IMR-90 (cell line): Measurements from ENCODE around the gene AZU1. TPM values are rescaled to one million over a fixed set of nuclear protein-coding genes. Genes with fewer than 3 reads are reported as not detected.

Experiments
- ATAC-seq: fragments of 200-7000 bp; cut with Tn5 transposase; 2 replicates; pipeline ENCODE4 v1.9.1; 2020; ENCODE audit warnings: low read depth, mild to moderate bottlenecking, moderate library complexity
- BruUV-seq: library from RNA; stranded (reverse); fragments of 400-500 nt; replicated peaks from 2 replicates; lab custom pipeline; 2021; lab: Mats Ljungman, UMichigan
- CTCF ChIA-PET: fragments of 300-600 bp; formaldehyde crosslinking; extraction: SDS; loops from one replicate; lab custom pipeline; 2021; ENCODE audit warnings: antibody characterized with exemption; lab: Yijun Ruan, JAX
- POLR2A ChIA-PET: fragments of 300-600 bp; sonication (Branson Sonifier 250); formaldehyde crosslinking; loops from one replicate; lab custom pipeline; 2022; ENCODE audit warnings: antibody characterized with exemption; ENCODE audit not compliant: unreplicated experiment; lab: Charles Lee
- DNase-seq: peaks from one replicate; pipeline ENCODE4 v3.0.0; 2013
- H2AFZ ChIP-seq: replicated peaks from 2 replicates; pipeline ENCODE3; 2013; ENCODE audit warnings: low read length, mild to moderate bottlenecking; ENCODE audit not compliant: poor library complexity
- H2AK5ac ChIP-seq: 2 replicates; pipeline ENCODE4 v1.6.1; 2013; ENCODE audit warnings: low read depth, low read length, inconsistent platforms
- H2AK9ac ChIP-seq: replicated peaks from 2 replicates; pipeline ENCODE3; 2013; ENCODE audit warnings: mild to moderate bottlenecking, low read depth, low read length, moderate library complexity; ENCODE audit not compliant: poor library complexity
- H2BK120ac ChIP-seq: 2 replicates; pipeline ENCODE4 v1.6.1; 2013; ENCODE audit warnings: low read depth, low read length, inconsistent platforms
- H2BK15ac ChIP-seq: 3 replicates; pipeline ENCODE4 v1.6.1; 2013; ENCODE audit warnings: low read depth, low read length, inconsistent platforms
- H2BK20ac ChIP-seq: 2 replicates; pipeline ENCODE4 v1.6.1; 2013; ENCODE audit warnings: low read depth, mild to moderate bottlenecking, inconsistent platforms, low read length, moderate library complexity
- H2BK5ac ChIP-seq: 2 replicates; pipeline ENCODE4 v1.6.1; 2013; ENCODE audit warnings: mild to moderate bottlenecking, low read depth, low read length, inconsistent platforms; ENCODE audit not compliant: poor library complexity, severe bottlenecking
- H3K14ac ChIP-seq: replicated peaks from 2 replicates; pipeline ENCODE4 v1.6.1; 2013; ENCODE audit warnings: low read depth, low read length, inconsistent platforms
- H3K18ac ChIP-seq: 2 replicates; pipeline ENCODE4 v1.6.1; 2013; ENCODE audit warnings: low read depth, low read length, control low read depth
- H3K23ac ChIP-seq: 2 replicates; pipeline ENCODE4 v1.6.1; 2013; ENCODE audit warnings: low read depth, low read length, inconsistent platforms
- H3K27ac ChIP-seq: 2 replicates; pipeline ENCODE4 v1.5.1; 2013; ENCODE audit warnings: mild to moderate bottlenecking, control low read depth, low read length; ENCODE audit not compliant: insufficient read depth
- H3K27me3 ChIP-seq: 2 replicates; pipeline ENCODE4 v1.6.1; 2013; ENCODE audit warnings: low read length; ENCODE audit not compliant: control insufficient read depth, insufficient read depth
- H3K36me3 ChIP-seq: 2 replicates; pipeline ENCODE4 v1.6.1; 2013; ENCODE audit warnings: low read length, mixed read lengths; ENCODE audit not compliant: control insufficient read depth, insufficient read depth
- H3K4ac ChIP-seq: 2 replicates; pipeline ENCODE4 v1.6.1; 2013; ENCODE audit warnings: low read depth, low read length, inconsistent platforms
- H3K4me1 ChIP-seq: 2 replicates; pipeline ENCODE4 v1.6.1; 2013; ENCODE audit warnings: low read length, mixed read lengths; ENCODE audit not compliant: control insufficient read depth, insufficient read depth
- H3K4me2 ChIP-seq: 2 replicates; pipeline ENCODE4 v1.6.1; 2013; ENCODE audit warnings: low read depth, mild to moderate bottlenecking, control low read depth, low read length, moderate library complexity
- H3K4me3 ChIP-seq: 2 replicates; pipeline ENCODE4 v1.5.1; 2013; ENCODE audit warnings: low read depth, mild to moderate bottlenecking, control low read depth, low read length, moderate library complexity; ENCODE audit not compliant: insufficient read depth
- H3K56ac ChIP-seq: 2 replicates; pipeline ENCODE4 v1.6.1; 2013; ENCODE audit warnings: low read length, inconsistent platforms; ENCODE audit not compliant: insufficient read depth; ENCODE audit errors: extremely low read depth
- H3K79me1 ChIP-seq, 2 experiments: 2 replicates each; pipeline ENCODE4 v1.6.1; 2013; ENCODE audit warnings: low read length in 2 of 2, inconsistent platforms in 1 of 2, low read depth in 1 of 2
- H3K9ac ChIP-seq: 2 replicates; pipeline ENCODE4 v1.6.1; 2013; ENCODE audit warnings: low read depth, low read length, control low read depth
- H3K9me1 ChIP-seq: 2 replicates; pipeline ENCODE4 v1.6.1; 2013; ENCODE audit warnings: low read length, inconsistent platforms; ENCODE audit not compliant: insufficient read depth
- H3K9me3 ChIP-seq: 2 replicates; pipeline ENCODE4 v1.6.1; 2013; ENCODE audit warnings: low read length; ENCODE audit not compliant: control insufficient read depth, insufficient read depth
- H4K20me1 ChIP-seq: 2 replicates; pipeline ENCODE4 v1.6.1; 2013; ENCODE audit warnings: low read length, inconsistent platforms; ENCODE audit not compliant: insufficient read depth
- H4K5ac ChIP-seq: 2 replicates; pipeline ENCODE4 v1.6.1; 2013; ENCODE audit warnings: mild to moderate bottlenecking, low read depth, low read length, control low read depth
- H4K8ac ChIP-seq, 2 experiments: 2 replicates each; pipeline ENCODE4 v1.6.1; 2013; ENCODE audit warnings: low read depth in 2 of 2, low read length in 2 of 2, control low read depth in 1 of 2, inconsistent platforms in 1 of 2
- H4K91ac ChIP-seq: 2 replicates; pipeline ENCODE4 v1.6.1; 2013; ENCODE audit warnings: low read depth, low read length, inconsistent platforms; ENCODE audit not compliant: insufficient read depth
- BHLHE40 ChIP-seq: fragments of 150-350 bp; IDR thresholded peaks from 2 replicates; pipeline ENCODE4 v1.6.1; 2016; ENCODE audit warnings: mild to moderate bottlenecking, low read depth, low read length
- CEBPB ChIP-seq: IDR thresholded peaks from 2 replicates; pipeline ENCODE4 v1.6.1; 2012; ENCODE audit warnings: low read depth, low read length, improper control_type of control experiment
- CHD1 ChIP-seq: IDR thresholded peaks from 2 replicates; pipeline ENCODE4 v1.6.1; 2012; ENCODE audit warnings: low read depth, low read length, improper control_type of control experiment
- CTCF ChIP-seq: conservative IDR thresholded peaks from 2 replicates; pipeline ENCODE4 v1.5.1; 2012; ENCODE audit warnings: mild to moderate bottlenecking, low read depth, low read length, improper control_type of control experiment
- FOS ChIP-seq: fragments of 150-350 bp; IDR thresholded peaks from 2 replicates; pipeline ENCODE4 v1.6.1; 2016; ENCODE audit warnings: low read depth, low read length
- MAFK ChIP-seq: IDR thresholded peaks from 2 replicates; pipeline ENCODE4 v1.6.1; 2012; ENCODE audit warnings: low read depth, low read length, improper control_type of control experiment
- MAZ ChIP-seq: IDR thresholded peaks from 2 replicates; pipeline ENCODE4 v1.6.1; 2012; ENCODE audit warnings: low read depth, mild to moderate bottlenecking, low read length, improper control_type of control experiment, moderate library complexity, borderline replicate concordance
- MXI1 ChIP-seq: IDR thresholded peaks from 2 replicates; pipeline ENCODE4 v1.6.1; 2012; ENCODE audit warnings: low read depth, mild to moderate bottlenecking, low read length, moderate library complexity, borderline replicate concordance
- NFE2L2 ChIP-seq: fragments of 150-350 bp; IDR thresholded peaks from 2 replicates; pipeline ENCODE4 v1.6.1; 2016; ENCODE audit warnings: low read depth, mild to moderate bottlenecking, low read length
- POLR2A ChIP-seq: IDR thresholded peaks from 2 replicates; pipeline ENCODE4 v1.6.1; 2012; ENCODE audit warnings: mild to moderate bottlenecking, low read depth, low read length
- RAD21 ChIP-seq: IDR thresholded peaks from 2 replicates; pipeline ENCODE4 v1.6.1; 2012; ENCODE audit warnings: low read length, improper control_type of control experiment
- RCOR1 ChIP-seq: IDR thresholded peaks from 2 replicates; pipeline ENCODE4 v1.6.1; 2012; ENCODE audit warnings: mild to moderate bottlenecking, low read length, improper control_type of control experiment; ENCODE audit not compliant: insufficient replicate concordance
- RFX5 ChIP-seq: IDR thresholded peaks from 2 replicates; pipeline ENCODE4 v1.8.0; 2012; ENCODE audit warnings: low read depth, mild to moderate bottlenecking, low read length, moderate library complexity
- SMC3 ChIP-seq: fragments of 150-350 bp; IDR thresholded peaks from 2 replicates; pipeline ENCODE4 v1.6.1; 2016; ENCODE audit warnings: low read depth, mild to moderate bottlenecking, antibody characterized with exemption, low read length, moderate library complexity
- WGBS, 2 experiments: methylation state at CpG; one replicate each; pipeline versions ENCODE4 v1.1.5 to v1.1.7; 2013; ENCODE audit warnings: missing lambda C conversion rate in 2 of 2; ENCODE audit not compliant: insufficient read length in 1 of 2; ENCODE audit errors: extremely low coverage in 2 of 2; 5-methylcytosine and 5-hydroxymethylcytosine counted together
- dilution Hi-C: fragments of 300-500 bp; cut with HindIII; formaldehyde crosslinking; loops from one replicate; pipeline ENCODE4 v1.14.3; 2018; ENCODE audit warnings: low sequenced_read_pairs; ENCODE audit not compliant: unreplicated experiment
- in situ Hi-C: fragments of 300-500 bp; cut with MboI; formaldehyde crosslinking; loops from 3 replicates; pipeline ENCODE4 v1.14.3; 2019; ENCODE audit warnings: low sequenced_read_pairs, inconsistent platforms, mixed read lengths
- intact Hi-C: fragments of 100-400 bp; cut with micrococcal nuclease; formaldehyde crosslinking; loops from 2 replicates; pipeline ENCODE4 v1.10.0; 2022
- polyA plus RNA-seq, 3 experiments: library from polyadenylated mRNA; depleted of rRNA; stranded (reverse); fragments of >200 nt; gene quantifications; 2 replicates each; pipeline ENCODE4 v1.2.3, GENCODE V29; 2012; ENCODE audit warnings: low replicate concordance in 1 of 3
- total RNA-seq: library from RNA; depleted of rRNA; stranded (reverse); fragments of >200 nt; gene quantifications from 2 replicates; pipeline ENCODE4 v1.2.3, GENCODE V29; 2012
- TF ChIP-seq, protein P1 (sequence below): fragments of 150-350 bp; IDR thresholded peaks from 2 replicates; pipeline ENCODE4 v1.6.1; 2016; ENCODE audit warnings: low read depth, mild to moderate bottlenecking, low read length, moderate library complexity, borderline replicate concordance

The AZU1 gene
- total and polyA plus RNA-seq, 2 of the 4 experiments (the other 2 are of a cell fraction), result 0.12 TPM; not detected in 1

DNA sequence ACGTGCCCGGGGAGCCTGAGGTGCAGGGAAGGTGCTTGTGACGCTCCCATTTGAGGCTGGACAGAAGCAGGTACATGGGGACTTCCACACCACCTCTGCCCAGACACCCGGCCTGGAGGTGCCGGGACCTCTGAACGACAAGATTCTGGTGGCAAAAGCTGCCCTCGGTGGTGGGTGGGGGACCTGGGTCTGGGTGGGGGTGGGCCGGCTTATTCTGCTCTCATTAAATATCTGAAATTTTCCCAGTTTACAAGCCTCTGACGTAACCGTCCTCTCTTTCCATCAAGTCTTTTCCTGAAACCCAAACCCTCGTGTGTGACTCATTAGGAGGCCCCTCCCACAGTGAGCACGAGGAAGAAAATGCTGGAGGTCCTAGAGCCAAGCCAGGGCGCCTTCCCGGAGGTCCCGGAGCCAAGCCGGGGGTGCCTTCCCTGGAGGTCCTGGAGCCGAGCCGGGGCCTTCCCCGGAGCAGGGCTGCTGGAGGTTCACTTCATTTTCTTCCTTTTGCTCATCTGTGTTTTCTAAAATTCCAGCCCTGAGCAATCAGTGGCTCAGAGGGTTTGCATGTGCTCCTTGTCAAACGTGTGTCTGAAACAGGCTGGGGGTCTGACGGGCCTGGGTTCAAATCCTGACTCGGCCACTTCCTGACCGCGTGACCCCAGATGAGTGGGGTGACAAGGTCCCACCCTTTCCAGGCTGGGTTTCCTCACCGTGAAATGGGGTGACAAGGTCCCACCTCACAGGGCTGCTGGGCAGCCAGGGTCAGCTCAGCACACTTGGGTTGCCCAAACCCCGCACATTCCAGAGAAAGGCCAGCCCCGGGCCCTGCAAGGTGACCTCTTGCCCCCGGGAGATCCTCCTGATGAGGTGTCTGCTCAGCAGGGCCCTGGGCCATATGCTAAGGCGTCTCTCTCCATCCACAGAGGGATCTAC is 41.9 kb downstream of the AZU1 start:
- H3K4me1 ChIP-seq, result peaks cover 22% of the 10 kb centered on the region
- peak overlapping the region; percentile 28 to 90 for H4K8ac ChIP-seq
- intact Hi-C loops (loop anchor here (5.0 to 10.0 kb wide), 3 partner anchors 43 to 205 kb away; partner anchors contain the start of genes R3HDM4, RNF126 and WDR18), in situ Hi-C loops (no loop called here), dilution Hi-C loops (no loop called here)
- no peaks in the 10 kb centered on the region for H3K27me3 ChIP-seq
- H3K56ac ChIP-seq, result no peak overlapping the region
- H2BK120ac ChIP-seq, result peak overlapping the region; percentile 82
- ATAC-seq (peak; percentile 81), DNase-seq (peak; percentile 96)
- peak overlapping the region; percentile 73 for H3K27ac ChIP-seq
- H4K5ac ChIP-seq, result peak overlapping the region; percentile 43
- H3K79me1 ChIP-seq, result peaks cover 7 to 22% of the 10 kb centered on the region in 2 experiments; a peak in 2 of 4 replicates
- peak overlapping the region; percentile 98 for H2AK5ac ChIP-seq
- H3K14ac ChIP-seq, result peak overlapping the region; percentile 72
- peak overlapping the region; percentile 11; the same call in 1 of the 2 replicates for H3K4me2 ChIP-seq
- peak overlapping the region; percentile 54; the same call in 1 of the 3 replicates for H2BK15ac ChIP-seq
- H3K4ac ChIP-seq, result peak overlapping the region; percentile 93
- 31% methylated on average over 11 of the region's 29 CpGs; no CpG with 5 or more reads in 1 of the 2 experiments for WGBS, 2 experiments
- BruUV-seq, result no TSS peak
- no peak overlapping the region for H3K23ac ChIP-seq
- no peaks in the 10 kb centered on the region; the same call in 1 of the 2 replicates for H3K9me1 ChIP-seq
- H4K20me1 ChIP-seq, result peaks cover 16% of the 10 kb centered on the region
- CTCF ChIA-PET, result no interaction called here
- H2BK5ac ChIP-seq, result peak overlapping the region; percentile 88
- peaks cover 23% of the 10 kb centered on the region for H3K36me3 ChIP-seq
- no peak overlapping the region for H3K9ac ChIP-seq
- H2AFZ ChIP-seq, result peak overlapping the region; percentile 72
- peak overlapping the region; percentile 40; the same call in 1 of the 2 replicates for H3K18ac ChIP-seq
- peak overlapping the region; percentile 74; the same call in 1 of the 2 replicates for H2BK20ac ChIP-seq
- H4K91ac ChIP-seq, result peak overlapping the region; percentile 97
- no peak overlapping the region for H3K4me3 ChIP-seq
- H3K9me3 ChIP-seq, result no peaks in the 10 kb centered on the region
- POLR2A ChIA-PET, result no interaction called here
- peak overlapping the region; percentile 99 for H2AK9ac ChIP-seq
- no peak for TF ChIP-seq MAFK
- TF ChIP-seq NFE2L2, result no peak
- no peak for TF ChIP-seq CTCF
- peak; percentile 83 for TF ChIP-seq MXI1
- TF ChIP-seq RFX5, result no peak
- TF ChIP-seq, protein P1, sequence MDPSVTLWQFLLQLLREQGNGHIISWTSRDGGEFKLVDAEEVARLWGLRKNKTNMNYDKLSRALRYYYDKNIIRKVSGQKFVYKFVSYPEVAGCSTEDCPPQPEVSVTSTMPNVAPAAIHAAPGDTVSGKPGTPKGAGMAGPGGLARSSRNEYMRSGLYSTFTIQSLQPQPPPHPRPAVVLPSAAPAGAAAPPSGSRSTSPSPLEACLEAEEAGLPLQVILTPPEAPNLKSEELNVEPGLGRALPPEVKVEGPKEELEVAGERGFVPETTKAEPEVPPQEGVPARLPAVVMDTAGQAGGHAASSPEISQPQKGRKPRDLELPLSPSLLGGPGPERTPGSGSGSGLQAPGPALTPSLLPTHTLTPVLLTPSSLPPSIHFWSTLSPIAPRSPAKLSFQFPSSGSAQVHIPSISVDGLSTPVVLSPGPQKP, result no peak
- no peak; the same call in 1 of the 2 replicates for TF ChIP-seq BHLHE40
- no peak for TF ChIP-seq POLR2A
- peak; percentile 50 for TF ChIP-seq CEBPB
- peak; percentile 73 for TF ChIP-seq FOS
- TF ChIP-seq SMC3, result no peak
- TF ChIP-seq CHD1, result no peak
- TF ChIP-seq RAD21, result no peak
- TF ChIP-seq RCOR1, result no peak
- peak; percentile 81; the same call in 1 of the 2 replicates for TF ChIP-seq MAZ
